WTC11 (cell line): ENCODE measurements around the gene REEP3. TPM values are rescaled to one million over a fixed set of nuclear protein-coding genes. Genes with fewer than 3 reads are reported as not detected.

ENCODE experiments used
- ATAC-seq: fragments of 200-7000 bp; cut with Tn5 transposase; 2 replicates; pipeline ENCODE4 v1.10.0; 2021; ENCODE audit warnings: mild to moderate bottlenecking, moderate library complexity
- CTCF ChIA-PET: fragments of 300-600 bp; sonication (Branson Sonifier 250); formaldehyde crosslinking; loops from one replicate; lab custom pipeline; 2021; ENCODE audit warnings: antibody characterized with exemption; lab: Charles Lee
- POLR2A ChIA-PET: fragments of 350-600 bp; sonication (Branson Sonifier 250); formaldehyde crosslinking; loops from one replicate; lab custom pipeline; 2021; ENCODE audit warnings: antibody characterized with exemption; lab: Charles Lee
- DNase-seq: peaks from one replicate; pipeline ENCODE4 v3.0.0; 2021; ENCODE audit warnings: low spot score
- H3K27ac Mint-ChIP-seq: 2 replicates; pipeline ENCODE4 v1.8.0; 2021; ENCODE audit warnings: mixed read lengths
- H3K27me3 Mint-ChIP-seq: 2 replicates; pipeline ENCODE4 v1.8.0; 2021; ENCODE audit warnings: low read depth, mild to moderate bottlenecking, moderate library complexity, mixed read lengths
- H3K36me3 Mint-ChIP-seq: 2 replicates; pipeline ENCODE4 v1.8.0; 2021; ENCODE audit warnings: mixed read lengths
- H3K4me1 Mint-ChIP-seq: 2 replicates; pipeline ENCODE4 v1.8.0; 2022; ENCODE audit warnings: mixed read lengths
- H3K4me3 Mint-ChIP-seq: 2 replicates; pipeline ENCODE4 v1.8.0; 2021; ENCODE audit warnings: mild to moderate bottlenecking, moderate library complexity, mixed read lengths
- H3K9me3 Mint-ChIP-seq: 2 replicates; pipeline ENCODE4 v1.8.0; 2021; ENCODE audit warnings: mixed read lengths
- CTCF ChIP-seq: fragments of 200-600 bp; IDR thresholded peaks from 2 replicates; pipeline ENCODE4 v1.8.0; 2022; ENCODE audit warnings: antibody characterized with exemption
- ESRRA ChIP-seq: sonication (generic); formaldehyde crosslinking; IDR thresholded peaks from 2 replicates; pipeline ENCODE4 v1.8.1; 2022; ENCODE audit warnings: mild to moderate bottlenecking, missing genetic modification reagents, borderline replicate concordance
- FOXJ3 ChIP-seq: sonication (generic); formaldehyde crosslinking; IDR thresholded peaks from 2 replicates; pipeline ENCODE4 v1.9.0; 2021; ENCODE audit warnings: missing genetic modification reagents, mild to moderate bottlenecking, borderline replicate concordance
- FOXP1 ChIP-seq: sonication (generic); formaldehyde crosslinking; IDR thresholded peaks from 2 replicates; pipeline ENCODE4 v1.8.0; 2022; ENCODE audit warnings: missing genetic modification reagents, mild to moderate bottlenecking, moderate library complexity, borderline replicate concordance
- IRF2 ChIP-seq: sonication (generic); formaldehyde crosslinking; IDR thresholded peaks from 2 replicates; pipeline ENCODE4 v1.8.0; 2022; ENCODE audit warnings: low read depth, missing genetic modification reagents, borderline replicate concordance
- JUN ChIP-seq: sonication (generic); formaldehyde crosslinking; IDR thresholded peaks from 2 replicates; pipeline ENCODE4 v1.8.0; 2023; ENCODE audit warnings: mild to moderate bottlenecking, missing genetic modification reagents
- MXD4 ChIP-seq: fragments of 250-450 bp; sonication (Bioruptor Pico); IDR thresholded peaks from 2 replicates; pipeline ENCODE4 v1.8.0; 2021; ENCODE audit warnings: mild to moderate bottlenecking, moderate library complexity, borderline replicate concordance
- NFATC4 ChIP-seq: fragments of 250-450 bp; sonication (Bioruptor Pico); IDR thresholded peaks from 2 replicates; pipeline ENCODE4 v1.9.0; 2021; ENCODE audit warnings: mild to moderate bottlenecking
- NR3C1 ChIP-seq: sonication (generic); formaldehyde crosslinking; conservative IDR thresholded peaks from 2 replicates; pipeline ENCODE4 v1.8.1; 2023; ENCODE audit warnings: low read depth, mild to moderate bottlenecking, missing genetic modification reagents
- SMAD3 ChIP-seq: sonication (generic); formaldehyde crosslinking; IDR thresholded peaks from 2 replicates; pipeline ENCODE4 v1.8.0; 2022; ENCODE audit warnings: missing genetic modification reagents, mild to moderate bottlenecking, borderline replicate concordance
- ZNF232 ChIP-seq: sonication (generic); formaldehyde crosslinking; IDR thresholded peaks from 2 replicates; pipeline ENCODE4 v1.8.0; 2022; ENCODE audit warnings: mild to moderate bottlenecking, missing genetic modification reagents
- ZNF416 ChIP-seq: fragments of 250-450 bp; sonication (Bioruptor Pico); IDR thresholded peaks from 2 replicates; pipeline ENCODE4 v1.9.0; 2021; ENCODE audit warnings: mild to moderate bottlenecking, inconsistent platforms
- ZNF425 ChIP-seq: fragments of 250-450 bp; sonication (Bioruptor Pico); conservative IDR thresholded peaks from 2 replicates; pipeline ENCODE4 v1.9.0; 2021; ENCODE audit warnings: mild to moderate bottlenecking
- total RNA-seq: library from RNA; stranded (reverse); gene quantifications from 3 replicates; pipeline ENCODE4 v1.2.3, GENCODE V29; 2021
- TF ChIP-seq, protein P1 (sequence below): sonication (generic); formaldehyde crosslinking; conservative IDR thresholded peaks from 2 replicates; pipeline ENCODE4 v1.8.1; 2022; ENCODE audit warnings: mild to moderate bottlenecking, missing genetic modification reagents
- TF ChIP-seq, protein P2 (sequence below): sonication (generic); formaldehyde crosslinking; IDR thresholded peaks from 2 replicates; pipeline ENCODE4 v1.8.0; 2022; ENCODE audit warnings: mild to moderate bottlenecking, missing genetic modification reagents
- TF ChIP-seq, protein P3 (sequence below): sonication (generic); formaldehyde crosslinking; IDR thresholded peaks from 2 replicates; pipeline ENCODE4 v1.8.1; 2023; ENCODE audit warnings: mild to moderate bottlenecking, missing genetic modification reagents, moderate library complexity
- TF ChIP-seq, protein P4 (sequence below): fragments of 250-450 bp; sonication (Bioruptor Pico); IDR thresholded peaks from 2 replicates; pipeline ENCODE4 v1.8.0; 2021; ENCODE audit warnings: mild to moderate bottlenecking
- TF ChIP-seq, protein P5 (sequence below): sonication (generic); formaldehyde crosslinking; IDR thresholded peaks from 2 replicates; pipeline ENCODE4 v1.8.0; 2023; ENCODE audit warnings: mild to moderate bottlenecking, missing genetic modification reagents

REEP3 gene
- total RNA-seq, 1 experiment from 2014 or later: 18.5 TPM

- TF ChIP-seq, protein P1, sequence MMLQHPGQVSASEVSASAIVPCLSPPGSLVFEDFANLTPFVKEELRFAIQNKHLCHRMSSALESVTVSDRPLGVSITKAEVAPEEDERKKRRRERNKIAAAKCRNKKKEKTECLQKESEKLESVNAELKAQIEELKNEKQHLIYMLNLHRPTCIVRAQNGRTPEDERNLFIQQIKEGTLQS: no peak
- TF ChIP-seq ZNF416 (CRISPR knock-in tag): no peak
- TF ChIP-seq, protein P2, sequence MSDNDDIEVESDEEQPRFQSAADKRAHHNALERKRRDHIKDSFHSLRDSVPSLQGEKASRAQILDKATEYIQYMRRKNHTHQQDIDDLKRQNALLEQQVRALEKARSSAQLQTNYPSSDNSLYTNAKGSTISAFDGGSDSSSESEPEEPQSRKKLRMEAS (CRISPR knock-in tag): no peak
- no peak for TF ChIP-seq FOXJ3 (CRISPR knock-in tag)
Measured at GRCh38 chr10:63644418-63645142, 123.4 kb downstream of the REEP3 start (continued).

- TF ChIP-seq, protein P3, sequence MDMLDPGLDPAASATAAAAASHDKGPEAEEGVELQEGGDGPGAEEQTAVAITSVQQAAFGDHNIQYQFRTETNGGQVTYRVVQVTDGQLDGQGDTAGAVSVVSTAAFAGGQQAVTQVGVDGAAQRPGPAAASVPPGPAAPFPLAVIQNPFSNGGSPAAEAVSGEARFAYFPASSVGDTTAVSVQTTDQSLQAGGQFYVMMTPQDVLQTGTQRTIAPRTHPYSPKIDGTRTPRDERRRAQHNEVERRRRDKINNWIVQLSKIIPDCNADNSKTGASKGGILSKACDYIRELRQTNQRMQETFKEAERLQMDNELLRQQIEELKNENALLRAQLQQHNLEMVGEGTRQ (CRISPR knock-in tag): no peak
- no peak overlapping the region for H3K27ac Mint-ChIP-seq
- DNase-seq (no peak), ATAC-seq (no peak)
- ChIA-PET CTCF (interaction anchor here (0.6 to 1.0 kb wide), 3 partner anchors 16 to 436 kb away, joined by 3 read pairs; no protein-coding TSS in a partner anchor), POLR2A (no interaction called here)
- H3K4me3 Mint-ChIP-seq: no peak overlapping the region
- H3K9me3 Mint-ChIP-seq: peaks cover 9% of the 10 kb centered on the region; the same call in 1 of the 2 replicates
- H3K4me1 Mint-ChIP-seq: peaks cover 11% of the 10 kb centered on the region
- no peaks in the 10 kb centered on the region; the same call in 1 of the 2 replicates for H3K27me3 Mint-ChIP-seq
- H3K36me3 Mint-ChIP-seq: no peaks in the 10 kb centered on the region
Measured at GRCh38 chr10:63645195-63645594, 124.0 kb downstream of the REEP3 start.

- POLR2A ChIA-PET: no interaction called here
- Mint-ChIP-seq H3K27ac (no peak overlapping the region), H3K4me3 (no peak overlapping the region), H3K36me3 (no peaks in the 10 kb centered on the region), H3K9me3 (peaks cover 9% of the 10 kb centered on the region; the same call in 1 of the 2 replicates), H3K27me3 (no peaks in the 10 kb centered on the region; the same call in 1 of the 2 replicates), H3K4me1 (peaks cover 11% of the 10 kb centered on the region)
- ATAC-seq: no peak
- TF ChIP-seq, protein P4, sequence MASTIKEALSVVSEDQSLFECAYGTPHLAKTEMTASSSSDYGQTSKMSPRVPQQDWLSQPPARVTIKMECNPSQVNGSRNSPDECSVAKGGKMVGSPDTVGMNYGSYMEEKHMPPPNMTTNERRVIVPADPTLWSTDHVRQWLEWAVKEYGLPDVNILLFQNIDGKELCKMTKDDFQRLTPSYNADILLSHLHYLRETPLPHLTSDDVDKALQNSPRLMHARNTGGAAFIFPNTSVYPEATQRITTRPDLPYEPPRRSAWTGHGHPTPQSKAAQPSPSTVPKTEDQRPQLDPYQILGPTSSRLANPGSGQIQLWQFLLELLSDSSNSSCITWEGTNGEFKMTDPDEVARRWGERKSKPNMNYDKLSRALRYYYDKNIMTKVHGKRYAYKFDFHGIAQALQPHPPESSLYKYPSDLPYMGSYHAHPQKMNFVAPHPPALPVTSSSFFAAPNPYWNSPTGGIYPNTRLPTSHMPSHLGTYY: no peak
- TF ChIP-seq FOXP1 (CRISPR knock-in tag) (no peak), SMAD3 (no peak), ESRRA (CRISPR knock-in tag) (no peak), NFATC4 (CRISPR knock-in tag) (no peak), JUN (no peak), NR3C1 (CRISPR knock-in tag) (no peak), ZNF232 (no peak), IRF2 (CRISPR knock-in tag) (no peak), MXD4 (CRISPR knock-in tag) (no peak)
- TF ChIP-seq, protein P3 (CRISPR knock-in tag): no peak
- CTCF ChIA-PET: no interaction called here
- no peak for DNase-seq
Measured at GRCh38 chr10:63646491-63646890, 125.3 kb downstream of the REEP3 start.

DNA sequence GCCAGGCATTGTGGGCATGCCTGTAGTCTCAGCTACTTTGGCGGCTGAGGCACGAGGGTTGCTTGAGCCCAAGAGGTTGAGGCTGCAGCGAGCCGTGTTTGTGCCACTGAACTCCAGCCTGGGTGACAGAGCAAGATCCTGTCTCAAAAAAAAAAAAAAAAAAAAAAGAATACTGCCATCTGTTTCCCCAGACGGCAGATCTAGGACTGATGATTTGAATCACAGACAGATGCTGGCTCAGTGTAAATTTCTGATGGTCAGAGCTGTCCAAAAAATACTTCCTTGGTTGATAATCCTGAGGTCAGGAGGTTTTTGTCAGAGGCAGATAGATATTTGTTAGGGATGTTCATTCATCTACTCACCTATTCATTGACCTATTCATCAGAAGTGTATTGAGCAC is 130.7 kb downstream of the REEP3 start:
- H3K36me3 Mint-ChIP-seq: no peaks in the 10 kb centered on the region
- CTCF ChIA-PET: interaction anchor here (1.0 kb wide), 1 partner anchor 69 kb away, joined by 3 read pairs; no protein-coding TSS in a partner anchor
- H3K27ac Mint-ChIP-seq: no peak overlapping the region
- H3K27me3 Mint-ChIP-seq: no peaks in the 10 kb centered on the region; the same call in 1 of the 2 replicates
- ATAC-seq: no peak
- no peaks in the 10 kb centered on the region for H3K4me1 Mint-ChIP-seq
- peaks cover 16% of the 10 kb centered on the region for H3K9me3 Mint-ChIP-seq
- POLR2A ChIA-PET: interaction anchor here (0.7 kb wide), 1 partner anchor 31 kb away, joined by 4 read pairs; no protein-coding TSS in a partner anchor
- no peak for DNase-seq
- H3K4me3 Mint-ChIP-seq: no peak overlapping the region
- TF ChIP-seq, protein P5, sequence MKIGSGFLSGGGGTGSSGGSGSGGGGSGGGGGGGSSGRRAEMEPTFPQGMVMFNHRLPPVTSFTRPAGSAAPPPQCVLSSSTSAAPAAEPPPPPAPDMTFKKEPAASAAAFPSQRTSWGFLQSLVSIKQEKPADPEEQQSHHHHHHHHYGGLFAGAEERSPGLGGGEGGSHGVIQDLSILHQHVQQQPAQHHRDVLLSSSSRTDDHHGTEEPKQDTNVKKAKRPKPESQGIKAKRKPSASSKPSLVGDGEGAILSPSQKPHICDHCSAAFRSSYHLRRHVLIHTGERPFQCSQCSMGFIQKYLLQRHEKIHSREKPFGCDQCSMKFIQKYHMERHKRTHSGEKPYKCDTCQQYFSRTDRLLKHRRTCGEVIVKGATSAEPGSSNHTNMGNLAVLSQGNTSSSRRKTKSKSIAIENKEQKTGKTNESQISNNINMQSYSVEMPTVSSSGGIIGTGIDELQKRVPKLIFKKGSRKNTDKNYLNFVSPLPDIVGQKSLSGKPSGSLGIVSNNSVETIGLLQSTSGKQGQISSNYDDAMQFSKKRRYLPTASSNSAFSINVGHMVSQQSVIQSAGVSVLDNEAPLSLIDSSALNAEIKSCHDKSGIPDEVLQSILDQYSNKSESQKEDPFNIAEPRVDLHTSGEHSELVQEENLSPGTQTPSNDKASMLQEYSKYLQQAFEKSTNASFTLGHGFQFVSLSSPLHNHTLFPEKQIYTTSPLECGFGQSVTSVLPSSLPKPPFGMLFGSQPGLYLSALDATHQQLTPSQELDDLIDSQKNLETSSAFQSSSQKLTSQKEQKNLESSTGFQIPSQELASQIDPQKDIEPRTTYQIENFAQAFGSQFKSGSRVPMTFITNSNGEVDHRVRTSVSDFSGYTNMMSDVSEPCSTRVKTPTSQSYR: no peak
- TF ChIP-seq NR3C1 (CRISPR knock-in tag) (no peak), CTCF (no peak), NFATC4 (CRISPR knock-in tag) (no peak), ZNF416 (CRISPR knock-in tag) (no peak), ZNF425 (CRISPR knock-in tag) (no peak)
